ENCODE measurements around the gene ZSCAN31. TPM values are rescaled to one million over a fixed set of nuclear protein-coding genes. Genes with fewer than 3 reads are reported as not detected.
A peak's percentile ranks its signal among the peaks of the same experiment; 100 is the strongest.

The ZSCAN31 gene
- total and polyA plus RNA-seq, 10 of the 15 experiments (the other 5 are each of a cell fraction or from before 2014, with no cell fraction given): 1.6 to 5.2 (median 2.9) TPM

- TF ChIP-seq IKZF2 (IDR thresholded peaks at IDR 0.05) (peak; percentile 63 to 75), ZNF384 (IDR thresholded peaks at IDR 0.05; ENCODE audit: borderline replicate concordance, low read depth, low read length) (no peak), SMAD1 (IDR thresholded peaks at IDR 0.05; ENCODE audit: low read depth, partially characterized antibody) (no peak), BACH1 (IDR thresholded peaks at IDR 0.05; ENCODE audit: borderline replicate concordance) (0 out of 2 replicates have a peak, but pooled peaks have one; percentile 38), E4F1 (IDR thresholded peaks at IDR 0.05; ENCODE audit: borderline replicate concordance, partially characterized antibody) (no peak), ATF2 (IDR thresholded peaks at IDR 0.05; ENCODE audit: low read length) (0 out of 2 replicates have a peak, but pooled peaks have one; percentile 29), ZNF687 (IDR thresholded peaks at IDR 0.05) (peak; percentile 63), RELB (IDR thresholded peaks at IDR 0.05; ENCODE audit: low read depth) (peak; percentile 71), ATF7 (IDR thresholded peaks at IDR 0.05; ENCODE audit: low read depth) (no peak), ZBTB11 (CRISPR knock-in tag; IDR thresholded peaks at IDR 0.05) (no peak), PAX8 (IDR thresholded peaks at IDR 0.05) (no peak), TCF12 (IDR thresholded peaks at IDR 0.05; ENCODE audit: low read depth, low read length) (peak; percentile 64; the same call in 1 of the 2 replicates), SREBF1 (IDR thresholded peaks at IDR 0.05; ENCODE audit: low read length) (no peak)
Observed at GRCh38 chr6:28383235-28384142, 47.5 kb upstream of the ZSCAN31 start (continued).

Data from GM12878 (cell line).